Stimulated activated CD8-positive, alpha-beta memory T cell treated with anti-CD3 and anti-CD28 coated beads, Interleukin-12 subunit alpha, Interleukin-12 subunit beta, amount 100 ng/mL, for 24 hours (primary cell): Measurements from ENCODE around the gene ATP1B2.

Experiments used
- DNase-seq: peaks from one replicate; pipeline ENCODE4 v3.0.0-alpha.2; 2020; ENCODE audit errors: extremely low read depth

Gene ATP1B2

DNA sequence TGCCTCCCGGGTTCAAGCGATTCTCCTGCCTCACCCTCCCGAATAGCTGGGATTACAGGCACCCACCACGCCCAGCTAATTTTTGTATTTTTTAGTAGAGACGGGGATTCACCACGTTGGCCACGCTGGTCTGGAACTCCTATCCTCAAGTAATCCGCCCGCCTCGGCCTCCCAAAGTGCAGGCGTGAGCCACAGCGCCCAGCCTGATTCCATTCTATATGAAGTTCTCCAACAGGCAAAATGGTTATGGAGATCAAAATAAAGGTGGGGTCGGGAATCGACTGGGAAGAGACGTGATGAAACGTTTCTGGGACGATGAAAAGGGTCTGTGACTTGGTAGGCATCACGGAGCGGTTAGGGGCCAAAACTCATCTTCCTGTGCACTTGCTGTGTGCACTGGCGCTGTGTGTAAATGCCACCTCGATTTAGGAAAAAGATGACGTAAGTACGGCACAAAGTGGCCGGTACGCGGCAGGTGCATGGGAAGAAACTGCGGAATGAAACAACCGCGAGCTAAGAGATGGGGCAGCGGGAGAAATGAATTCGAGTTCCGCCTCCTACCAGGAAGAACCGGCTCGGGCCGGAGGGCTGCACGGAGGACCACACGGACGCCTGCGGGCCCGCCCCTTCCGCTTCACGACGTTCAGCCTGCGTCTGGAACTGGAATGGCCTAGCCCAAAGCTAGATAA lies 35.0 kb downstream of the ATP1B2 start:
- DNase-seq, result peak; percentile 73

DNA sequence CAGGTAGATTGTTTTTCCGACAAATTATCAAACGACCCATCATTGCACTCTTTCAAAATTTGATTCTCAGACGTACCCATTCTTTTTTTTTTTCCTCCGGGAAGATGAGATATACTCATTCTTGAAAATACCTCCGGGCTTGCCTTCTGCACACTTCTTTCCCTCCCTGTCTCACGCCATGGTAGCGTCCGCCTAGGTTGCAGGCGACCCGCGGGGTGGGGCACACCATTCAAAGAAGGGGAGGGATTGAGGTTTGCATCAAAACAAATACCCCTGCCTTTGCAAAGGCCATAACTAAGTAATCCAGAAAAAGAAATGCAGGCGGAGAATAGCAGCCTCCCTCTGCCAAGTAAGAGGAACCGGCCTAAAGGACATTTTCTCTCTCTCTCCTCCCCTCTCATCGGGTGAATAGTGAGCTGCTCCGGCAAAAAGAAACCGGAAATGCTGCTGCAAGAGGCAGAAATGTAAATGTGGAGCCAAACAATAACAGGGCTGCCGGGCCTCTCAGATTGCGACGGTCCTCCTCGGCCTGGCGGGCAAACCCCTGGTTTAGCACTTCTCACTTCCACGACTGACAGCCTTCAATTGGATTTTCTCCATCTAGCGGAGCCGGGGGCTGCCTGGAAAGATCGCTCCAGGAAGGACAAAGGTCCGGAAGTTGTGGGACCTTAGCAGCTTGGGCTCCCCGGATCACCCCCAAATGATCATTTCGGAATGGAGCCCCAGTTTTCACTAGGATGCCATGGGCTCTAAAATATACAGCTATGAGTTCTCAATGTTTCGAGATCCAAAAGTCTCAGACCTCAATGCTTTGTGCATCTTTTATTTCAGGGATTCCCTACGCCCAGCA lies 35.7 kb downstream of the ATP1B2 start:
- DNase-seq, result peak; percentile 58

DNA sequence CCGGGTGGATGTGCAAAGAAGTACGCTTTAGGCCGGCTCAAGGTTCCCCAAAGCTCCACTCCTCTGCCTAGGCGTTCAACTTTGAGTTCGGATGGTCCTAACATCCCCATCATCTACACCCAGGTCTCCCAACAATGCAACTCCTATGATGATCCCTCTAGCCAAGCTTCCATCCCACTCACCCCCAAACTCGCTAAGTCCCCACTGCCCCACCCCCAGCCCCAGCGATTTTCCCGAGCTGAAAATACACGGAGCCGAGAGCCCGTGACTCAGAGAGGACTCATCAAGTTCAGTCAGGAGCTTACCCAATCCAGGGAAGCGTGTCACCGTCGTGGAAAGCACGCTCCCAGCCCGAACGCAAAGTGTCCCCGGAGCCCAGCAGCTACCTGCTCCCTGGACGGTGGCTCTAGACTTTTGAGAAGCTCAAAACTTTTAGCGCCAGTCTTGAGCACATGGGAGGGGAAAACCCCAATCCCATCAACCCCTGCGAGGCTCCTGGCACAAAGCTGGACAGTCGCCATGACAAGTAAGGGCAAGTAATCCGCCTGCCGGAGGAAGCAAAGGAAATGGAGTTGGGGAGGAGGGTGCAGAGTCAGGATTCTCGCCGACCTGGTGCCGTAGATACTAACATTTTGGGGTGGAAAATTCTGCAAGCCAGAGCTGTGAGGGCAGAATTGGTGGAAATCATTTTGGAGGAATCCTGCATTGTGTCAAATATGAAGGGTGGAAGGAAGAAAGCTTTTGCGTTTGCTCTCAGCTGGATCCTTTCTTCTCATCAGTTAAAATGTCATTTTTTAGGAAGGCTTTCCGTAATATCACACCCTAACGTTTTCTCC lies 36.6 kb downstream of the ATP1B2 start, which contains the start of gene TP53:
TSS of gene TP53 (minus strand) at position 419 of the 836 bp plus-strand sequence. CDS start 10,896 bp downstream, outside the sequence.
- DNase-seq, result peak; percentile 61

DNA sequence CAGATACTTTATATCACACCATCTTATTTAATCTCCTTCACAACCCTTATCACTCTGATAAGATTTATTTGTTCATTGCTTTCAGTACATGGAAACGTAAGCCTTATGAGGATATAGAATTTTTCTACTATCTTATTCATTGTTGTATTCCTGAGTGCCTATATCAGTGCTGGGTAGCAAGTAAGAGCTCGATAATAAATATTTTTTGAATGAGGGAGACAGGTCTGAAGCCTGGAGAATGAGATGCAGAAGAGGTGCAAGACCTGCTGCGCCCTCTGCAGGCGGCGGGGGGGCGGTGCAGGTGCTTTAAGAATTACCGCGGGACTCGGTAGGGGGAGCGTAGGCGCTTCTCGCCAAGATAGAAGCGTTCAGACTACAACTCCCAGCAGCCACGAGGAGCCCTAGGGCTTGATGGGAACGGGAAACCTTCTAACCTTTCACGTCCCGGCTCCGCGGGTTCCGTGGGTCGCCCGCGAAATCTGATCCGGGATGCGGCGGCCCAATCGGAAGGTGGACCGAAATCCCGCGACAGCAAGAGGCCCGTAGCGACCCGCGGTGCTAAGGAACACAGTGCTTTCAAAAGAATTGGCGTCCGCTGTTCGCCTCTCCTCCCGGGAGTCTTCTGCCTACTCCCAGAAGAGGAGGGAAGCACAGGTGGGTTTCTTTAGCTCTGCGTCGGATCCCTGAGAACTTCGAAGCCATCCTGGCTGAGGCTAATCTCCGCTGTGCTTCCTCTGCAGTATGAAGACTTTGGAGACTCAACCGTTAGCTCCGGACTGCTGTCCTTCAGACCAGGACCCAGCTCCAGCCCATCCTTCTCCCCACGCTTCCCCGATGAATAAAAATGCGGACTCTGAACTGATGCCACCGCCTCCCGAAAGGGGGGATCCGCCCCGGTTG lies 37.4 kb downstream of the ATP1B2 start, which contains the start of gene WRAP53:
TSS of gene WRAP53 (plus strand) at position 570 of the 900 bp plus-strand sequence. CDS start at position 742, 172 bp downstream.
- peak; percentile 88 for DNase-seq

DNA sequence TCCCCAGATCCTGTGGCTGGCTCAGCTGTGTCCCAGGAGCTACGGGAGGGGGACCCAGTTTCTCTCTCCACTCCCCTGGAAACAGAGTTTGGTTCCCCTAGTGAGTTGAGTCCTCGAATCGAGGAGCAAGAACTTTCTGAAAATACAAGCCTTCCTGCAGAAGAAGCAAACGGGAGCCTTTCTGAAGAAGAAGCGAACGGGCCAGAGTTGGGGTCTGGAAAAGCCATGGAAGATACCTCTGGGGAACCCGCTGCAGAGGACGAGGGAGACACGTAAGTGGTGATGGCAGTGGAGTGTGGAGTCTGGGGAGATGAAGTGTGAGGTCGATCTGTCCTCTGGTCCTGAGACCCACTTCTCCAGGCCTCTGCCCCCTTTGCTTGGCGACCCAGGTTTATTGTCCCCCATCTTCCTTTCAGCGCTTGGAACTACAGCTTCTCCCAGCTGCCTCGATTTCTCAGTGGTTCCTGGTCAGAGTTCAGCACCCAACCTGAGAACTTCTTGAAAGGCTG lies 38.1 kb downstream of the ATP1B2 start:
- DNase-seq, result no peak

DNA sequence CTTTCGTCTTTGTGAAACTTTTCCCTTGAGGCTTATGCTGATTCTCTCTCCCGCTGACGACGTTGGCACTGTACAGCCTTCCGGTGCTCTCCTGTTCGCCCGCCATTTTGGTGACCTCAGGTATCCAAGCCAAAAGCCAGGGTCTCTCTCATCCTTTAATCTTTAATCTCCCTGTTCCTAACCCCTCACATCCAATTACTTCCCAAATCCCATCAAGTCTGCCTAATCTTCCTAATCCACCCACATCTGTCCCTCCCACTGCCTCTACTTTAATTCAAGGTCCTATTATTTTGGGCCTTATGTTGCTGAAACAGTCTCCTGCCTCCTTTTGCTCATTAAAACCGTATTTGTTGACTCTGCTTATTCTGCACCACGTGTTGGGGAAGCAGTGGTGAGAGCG lies 44.9 kb downstream of the ATP1B2 start:
- DNase-seq, result no peak

DNA sequence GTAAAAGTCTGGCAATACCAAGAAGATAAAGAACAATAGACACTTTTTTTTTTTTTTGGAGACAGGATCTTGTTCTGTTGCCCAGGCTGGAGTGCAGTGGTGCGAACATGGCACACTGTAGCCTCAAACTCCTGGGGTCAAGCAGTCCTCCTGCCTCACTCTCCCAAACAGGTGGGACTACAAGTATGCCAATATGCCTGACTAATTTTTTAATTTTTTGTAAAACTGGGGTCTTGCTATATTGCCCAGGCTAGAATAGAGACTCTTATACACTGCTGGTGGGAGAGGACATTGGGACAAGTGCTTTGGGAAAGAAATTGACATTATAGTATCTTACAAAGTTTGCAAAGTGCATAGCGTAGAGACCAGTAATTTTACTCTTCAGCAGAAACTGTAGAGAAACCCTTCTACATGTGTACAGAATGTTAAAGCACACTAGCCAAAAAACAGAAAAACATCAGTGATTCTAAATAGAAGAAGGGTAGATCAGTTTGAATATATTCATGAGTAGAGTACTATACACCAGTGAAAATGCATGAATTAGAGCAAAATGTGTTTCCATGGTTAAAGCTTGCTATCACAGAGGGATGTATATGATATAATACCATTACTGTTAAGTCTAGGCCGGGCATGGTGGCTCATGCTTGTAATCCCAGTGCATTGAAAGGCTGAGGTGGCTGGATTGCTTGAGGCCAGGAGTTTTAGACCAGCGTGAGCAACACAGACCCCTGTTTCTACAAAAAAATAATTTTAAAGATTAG lies 47.3 kb downstream of the ATP1B2 start:
- DNase-seq, result no peak

DNA sequence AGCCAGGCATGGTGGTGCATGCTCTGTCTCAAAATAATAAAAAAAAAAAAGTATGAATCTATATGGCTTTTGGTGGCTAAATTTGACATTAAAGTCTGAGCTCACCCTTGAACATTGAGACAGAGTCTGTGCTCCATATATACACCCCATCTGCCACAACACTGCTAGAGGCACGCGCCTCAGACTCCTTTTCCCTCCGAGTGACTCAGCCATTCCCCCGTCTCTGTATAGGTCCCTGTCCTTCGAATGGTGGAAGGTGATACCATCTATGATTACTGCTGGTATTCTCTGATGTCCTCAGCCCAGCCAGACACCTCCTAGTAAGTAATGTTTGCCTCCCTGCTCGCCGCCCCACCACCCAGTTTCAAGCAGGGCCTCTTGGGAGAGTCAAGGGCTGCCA lies 49.8 kb downstream of the ATP1B2 start:
- DNase-seq, result no peak

DNA sequence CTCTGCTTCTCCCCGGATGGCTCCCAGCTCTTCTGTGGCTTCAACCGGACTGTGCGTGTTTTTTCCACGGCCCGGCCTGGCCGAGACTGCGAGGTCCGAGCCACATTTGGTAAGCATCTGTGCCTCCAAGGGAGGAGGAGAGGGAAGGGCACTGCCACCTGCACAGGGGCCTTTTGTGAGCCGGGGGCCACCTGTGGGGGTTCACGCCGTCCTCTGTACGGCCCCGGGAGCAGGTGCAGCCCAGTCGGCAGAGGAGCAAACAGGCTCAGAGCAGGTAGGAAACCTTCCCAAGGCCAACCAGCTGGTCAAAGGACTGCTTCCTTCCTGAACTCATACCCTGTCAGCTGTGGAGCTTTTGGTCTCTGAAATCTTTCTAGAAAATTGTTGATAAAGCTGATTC lies 51.0 kb downstream of the ATP1B2 start:
- no peak for DNase-seq

DNA sequence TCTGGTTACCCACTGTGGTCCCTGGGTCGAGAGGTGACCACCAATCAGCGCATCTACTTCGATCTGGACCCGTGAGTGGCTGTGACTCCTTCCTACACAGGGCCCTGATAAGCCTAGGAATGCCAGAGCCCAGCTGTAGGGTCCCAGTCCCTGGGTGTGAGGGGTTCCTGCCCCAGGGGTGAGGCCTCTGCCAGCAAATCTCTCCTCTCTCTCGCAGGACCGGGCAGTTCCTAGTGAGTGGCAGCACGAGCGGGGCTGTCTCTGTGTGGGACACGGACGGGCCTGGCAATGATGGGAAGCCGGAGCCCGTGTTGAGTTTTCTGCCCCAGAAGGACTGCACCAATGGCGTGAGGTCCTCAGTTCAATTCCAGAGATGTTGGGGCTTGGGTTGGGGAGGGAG lies 52.0 kb downstream of the ATP1B2 start:
- DNase-seq, result no peak

DNA sequence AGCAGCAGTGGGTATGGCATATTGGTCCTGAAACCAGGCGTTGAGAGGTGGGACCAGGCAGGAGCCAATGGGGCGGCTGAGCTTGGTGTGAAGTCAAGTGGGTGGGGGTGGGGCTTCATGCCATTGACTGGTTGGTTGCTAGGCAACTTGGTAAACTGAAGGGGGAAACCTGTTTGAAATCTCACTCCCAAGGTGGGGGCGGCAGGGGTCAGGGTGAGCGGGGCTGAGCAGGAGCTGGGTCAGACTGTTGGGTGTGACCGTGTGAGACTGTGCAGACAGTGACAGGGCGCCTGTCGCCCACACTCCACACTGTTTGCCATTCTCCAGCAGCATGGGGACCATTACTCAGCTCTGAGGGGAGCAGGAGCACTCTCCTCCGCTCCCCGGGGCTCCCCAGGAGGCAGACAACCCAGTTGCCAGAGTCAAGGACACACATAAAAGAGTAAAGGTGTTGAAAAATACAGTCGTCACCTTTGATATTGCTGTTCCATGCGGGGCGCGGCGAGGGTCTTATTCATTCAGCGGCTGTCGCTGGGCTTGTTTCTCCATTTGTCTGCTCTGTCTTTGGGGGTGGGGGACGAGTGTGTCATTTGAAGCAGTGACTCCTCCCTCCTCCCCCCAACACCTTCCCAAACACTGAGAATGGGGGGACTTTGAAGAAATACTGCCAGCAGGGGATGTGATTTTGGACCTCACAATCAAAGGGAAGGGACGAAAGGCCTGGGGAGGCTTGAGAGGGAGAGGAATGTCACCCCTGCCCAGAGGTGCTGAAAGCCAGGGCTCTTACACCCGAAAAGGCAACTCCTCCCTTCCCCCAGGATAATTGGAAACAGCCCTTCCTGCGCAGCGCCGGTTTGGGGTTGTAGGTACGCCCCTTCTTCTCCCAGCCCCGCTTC lies 53.1 kb downstream of the ATP1B2 start:
- no peak for DNase-seq

DNA sequence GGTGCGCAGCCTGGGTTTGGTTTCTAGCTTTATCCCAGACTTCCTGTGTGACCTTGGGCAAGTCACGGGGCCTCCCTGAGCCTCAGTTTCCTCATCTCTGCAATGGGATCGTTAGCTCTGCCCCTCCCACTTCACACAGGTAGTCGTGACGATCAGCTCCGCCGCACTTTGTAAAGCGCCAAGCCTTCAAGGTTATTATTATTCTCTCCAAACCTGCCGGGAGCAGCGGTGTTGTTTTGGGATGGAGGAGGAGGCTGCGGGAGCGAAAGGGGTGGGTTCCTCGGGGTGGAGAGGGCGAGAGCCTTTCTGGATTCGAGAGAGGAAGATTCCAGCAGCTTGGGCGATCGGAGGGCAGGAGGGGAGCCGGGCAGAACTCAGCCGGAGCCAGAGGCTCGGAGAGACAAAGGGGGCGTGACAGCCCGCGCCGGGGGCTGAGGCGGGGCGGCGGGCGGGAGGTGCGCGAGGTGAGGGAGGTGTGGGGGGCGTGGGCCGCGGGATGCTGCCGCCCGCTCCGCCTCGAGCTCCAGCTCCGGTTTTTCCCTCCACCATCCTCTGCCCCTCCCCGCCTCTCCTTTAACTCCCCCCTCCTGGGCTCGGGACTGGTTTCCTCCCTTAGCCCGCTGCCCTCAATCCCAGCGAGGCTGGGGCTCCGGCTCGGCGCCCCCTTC lies 54.0 kb downstream of the ATP1B2 start, which contains the start of gene EFNB3:
TSS of gene EFNB3 (plus strand) at position 602 of the 668 bp plus-strand sequence. CDS start 397 bp downstream, outside the sequence.
- DNase-seq, result no peak

DNA sequence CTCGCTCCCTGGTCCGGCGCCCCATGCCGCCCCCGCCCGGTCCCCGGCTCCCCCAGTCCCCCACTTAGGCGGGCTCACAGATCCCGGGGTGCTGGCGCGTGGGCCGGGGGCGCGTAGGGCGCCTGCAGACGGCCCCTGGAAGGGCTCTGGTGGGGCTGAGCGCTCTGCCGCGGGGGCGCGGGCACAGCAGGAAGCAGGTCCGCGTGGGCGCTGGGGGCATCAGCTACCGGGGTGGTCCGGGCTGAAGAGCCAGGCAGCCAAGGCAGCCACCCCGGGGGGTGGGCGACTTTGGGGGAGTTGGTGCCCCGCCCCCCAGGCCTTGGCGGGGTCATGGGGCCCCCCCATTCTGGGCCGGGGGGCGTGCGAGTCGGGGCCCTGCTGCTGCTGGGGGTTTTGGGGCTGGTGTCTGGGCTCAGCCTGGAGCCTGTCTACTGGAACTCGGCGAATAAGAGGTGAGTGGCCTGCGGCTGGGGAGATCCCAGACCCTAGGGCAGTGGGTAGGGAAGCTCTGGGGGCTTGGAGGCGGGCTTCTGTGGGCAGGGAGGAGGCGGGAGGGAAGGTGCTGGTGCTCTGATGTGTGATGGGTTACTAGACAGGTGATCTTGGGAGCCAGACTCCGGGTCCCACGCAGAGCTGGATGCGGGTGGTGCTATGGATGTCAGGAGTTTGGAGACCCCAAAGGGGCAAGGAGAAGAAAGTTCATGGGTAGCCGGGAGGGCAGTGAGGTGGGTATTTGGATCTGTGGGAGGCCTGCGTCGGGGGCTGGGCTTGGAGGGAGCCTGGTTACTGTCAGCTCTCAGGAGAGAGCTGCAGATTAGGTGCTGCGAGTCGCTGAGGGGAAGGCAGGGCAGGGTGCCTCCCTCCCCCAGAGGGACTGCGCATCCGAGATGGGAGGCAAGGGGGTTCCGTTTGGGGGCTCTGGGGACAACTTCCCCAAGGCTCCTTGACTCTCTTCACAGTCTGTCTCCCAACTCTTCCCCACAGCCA lies 54.8 kb downstream of the ATP1B2 start:
- no peak for DNase-seq

DNA sequence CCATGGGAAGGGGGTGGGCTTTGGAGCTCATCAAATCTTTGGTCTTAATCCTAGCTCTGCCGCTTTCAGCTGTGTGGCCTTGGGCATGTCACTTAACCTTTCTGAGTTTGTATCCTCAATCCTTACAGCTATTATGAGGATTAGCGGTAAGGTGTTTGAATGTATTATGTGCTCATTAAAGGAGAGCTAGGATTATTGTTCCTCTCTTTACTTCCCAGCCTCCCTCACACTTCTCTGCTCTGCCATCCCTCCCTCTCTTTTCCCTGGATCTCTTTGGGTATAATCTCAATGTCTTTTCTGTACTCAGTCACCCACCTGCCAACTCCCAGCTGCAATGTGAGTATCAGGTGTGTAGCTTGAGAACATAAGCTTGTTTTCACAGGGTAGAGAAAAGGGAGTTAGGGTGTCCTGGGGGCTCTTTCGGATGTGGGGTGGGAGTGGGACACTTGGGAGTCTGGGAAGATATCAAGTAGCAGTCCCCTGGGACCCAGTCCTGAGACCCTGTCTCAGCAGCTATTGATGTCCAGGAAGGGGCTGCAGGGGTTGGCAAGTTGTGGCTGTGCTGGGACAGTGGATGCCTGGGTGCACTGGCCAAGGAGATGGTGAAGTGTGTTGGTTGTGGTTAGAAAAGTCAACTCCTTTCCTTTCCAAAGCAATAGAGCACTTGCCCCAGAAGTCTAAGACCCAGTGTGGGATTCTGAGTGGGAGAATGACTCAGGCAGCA lies 56.1 kb downstream of the ATP1B2 start:
- DNase-seq, result no peak
